NB4 (cell line): ENCODE measurements around the gene DPP9.

ENCODE experiments used
- DNase-seq: peaks from one replicate; pipeline ENCODE4 v3.0.0; 2010; ENCODE audit warnings: low read depth
- H3K4me3 ChIP-seq: one replicate; pipeline ENCODE4 v1.5.1; 2011; ENCODE audit warnings: mild to moderate bottlenecking, low read depth, low read length, moderate library complexity
- CTCF ChIP-seq: IDR thresholded peaks from one replicate; pipeline ENCODE4 v1.5.1; 2012; ENCODE audit warnings: low read depth, low read length
- MAX ChIP-seq: IDR thresholded peaks from 2 replicates; pipeline ENCODE4 v1.6.1; 2011; ENCODE audit warnings: low read depth, low read length
- MYC ChIP-seq: IDR thresholded peaks from 2 replicates; pipeline ENCODE4 v1.6.1; 2011; ENCODE audit warnings: low read depth, low read length
- POLR2A ChIP-seq: IDR thresholded peaks from 2 replicates; pipeline ENCODE4 v1.6.1; 2011; ENCODE audit warnings: mild to moderate bottlenecking; ENCODE audit not compliant: insufficient read length; ENCODE audit errors: extremely low read depth

DPP9 gene

GRCh38 chr19:4707956-4708650, 15.5 kb downstream of the DPP9 start:
- no peak overlapping the region for H3K4me3 ChIP-seq
- DNase-seq, result no peak
- TF ChIP-seq MAX (no peak), POLR2A (no peak), MYC (no peak), CTCF (no peak)

- no peak for DNase-seq
- H3K4me3 ChIP-seq, result no peak overlapping the region
- TF ChIP-seq MYC (no peak), MAX (no peak), POLR2A (no peak), CTCF (no peak)
Observed at GRCh38 chr19:4707322-4707721, 16.3 kb downstream of the DPP9 start.

GRCh38 chr19:4705413-4706131, 18.1 kb downstream of the DPP9 start:
- TF ChIP-seq MAX (no peak), CTCF (no peak), POLR2A (no peak), MYC (no peak)
- DNase-seq, result no peak
- no peak overlapping the region for H3K4me3 ChIP-seq

GRCh38 chr19:4704317-4704673, 19.3 kb downstream of the DPP9 start:
- no peak overlapping the region for H3K4me3 ChIP-seq
- no peak for TF ChIP-seq MAX
- no peak for TF ChIP-seq MYC
- no peak for TF ChIP-seq CTCF
- TF ChIP-seq POLR2A, result no peak
- DNase-seq, result no peak

GRCh38 chr19:4703671-4704316, 19.8 kb downstream of the DPP9 start:
- TF ChIP-seq POLR2A (no peak), MAX (no peak), CTCF (no peak), MYC (no peak)
- H3K4me3 ChIP-seq, result no peak overlapping the region
- no peak for DNase-seq
